HTR-8/SVneo (cell line): ENCODE data around the gene PIK3R4.

ENCODE experiments used
- DNase-seq: peaks from one replicate; pipeline ENCODE4 v3.0.0; 2011; ENCODE audit warnings: low spot score, mixed read lengths; ENCODE audit not compliant: insufficient read length
- FAIRE-seq: peaks from 2 replicates; lab custom pipeline; 2011; peaks lifted over from hg19 to GRCh38; lab: Jason Lieb, UNC

PIK3R4 gene

GRCh38 chr3:130746246-130747039 is at the start of gene PIK3R4:
Gene PIK3R4, minus strand, starts transcription at chr3:130746829. Its CDS starts 1,611 bp downstream, at chr3:130745218.
- peak; percentile 77 for FAIRE-seq
- peak; percentile 95 for DNase-seq

DNA sequence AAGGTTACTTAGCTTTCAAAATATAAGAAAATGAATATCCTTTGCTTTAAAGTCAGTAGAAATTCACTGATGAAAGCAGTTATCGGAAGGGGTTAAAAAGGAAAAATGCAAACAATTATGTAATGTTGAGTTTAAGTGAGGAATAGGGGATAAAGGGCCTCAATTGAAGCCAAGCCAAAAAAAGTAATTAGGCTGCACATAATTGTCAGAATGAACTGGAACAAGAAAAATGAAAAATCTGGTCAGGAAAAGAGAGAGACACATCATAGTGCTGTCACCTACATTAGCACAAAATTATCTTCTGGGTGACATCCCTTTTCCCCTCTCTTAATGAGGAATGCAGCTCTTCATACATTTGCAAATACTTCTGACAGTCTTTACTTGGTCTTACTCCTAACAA is 48.8 kb upstream of the PIK3R4 start:
- no peak for DNase-seq
- FAIRE-seq = no peak

GRCh38 chr3:130792246-130792645 is 45.6 kb upstream of the PIK3R4 start:
- no peak for DNase-seq
- no peak for FAIRE-seq

DNA sequence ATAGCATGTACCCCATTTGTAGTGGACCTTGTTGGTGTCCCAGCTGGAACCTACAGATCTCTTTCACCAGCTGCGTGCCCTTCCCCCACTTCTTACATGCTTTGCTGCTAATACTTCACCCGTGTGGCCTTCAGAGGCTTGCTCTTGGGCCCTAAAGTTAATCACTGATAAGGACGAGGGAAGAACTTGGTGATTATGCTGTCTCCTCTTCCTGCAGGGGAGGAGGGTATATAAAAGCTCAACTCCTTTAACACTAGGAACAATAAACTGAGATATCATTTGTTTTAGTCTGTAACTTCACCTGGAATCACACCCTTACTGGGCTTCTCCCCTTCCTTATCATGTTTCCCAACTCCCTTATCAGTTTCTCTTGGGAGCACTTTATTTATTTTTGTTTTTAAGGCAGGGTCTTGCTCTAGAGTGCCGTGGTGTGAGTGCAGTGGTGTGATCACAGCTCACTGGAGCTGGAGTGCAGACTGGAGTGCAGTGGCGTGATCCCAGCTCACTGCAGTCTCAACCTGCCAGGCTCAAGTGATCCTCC is 43.2 kb upstream of the PIK3R4 start:
- DNase-seq (no peak), FAIRE-seq (no peak)

DNA sequence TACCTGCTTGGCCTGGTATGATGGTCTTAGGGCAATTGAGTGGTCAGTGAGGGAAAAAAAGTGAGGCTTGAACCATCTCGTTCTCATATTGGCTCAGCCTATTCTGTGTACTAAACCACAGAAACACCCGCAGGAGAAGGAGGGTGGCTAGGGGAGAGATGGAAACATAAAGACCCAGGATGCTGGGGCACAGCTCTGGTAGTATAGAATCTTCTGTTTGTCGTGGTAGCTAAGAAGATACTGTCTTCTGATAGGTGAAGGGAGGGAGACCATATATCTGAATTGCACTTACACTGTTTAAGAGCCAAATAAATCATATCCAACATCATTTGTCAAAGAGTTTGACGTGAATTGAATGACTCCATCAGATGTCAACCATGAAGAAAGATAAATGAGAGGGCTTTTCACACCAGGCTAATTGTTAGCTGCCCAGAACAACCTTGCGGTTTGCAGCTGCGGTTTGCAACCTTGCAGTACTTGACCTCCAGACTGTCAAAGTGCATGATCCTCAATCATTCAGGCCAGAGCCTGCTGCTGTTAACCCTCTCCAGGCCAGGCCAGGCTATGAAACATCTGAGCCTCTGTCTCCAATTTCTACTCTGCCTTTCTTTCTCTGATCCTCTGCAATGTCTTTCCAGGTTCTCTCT is 40.9 kb upstream of the PIK3R4 start:
- no peak for FAIRE-seq
- no peak for DNase-seq

DNA sequence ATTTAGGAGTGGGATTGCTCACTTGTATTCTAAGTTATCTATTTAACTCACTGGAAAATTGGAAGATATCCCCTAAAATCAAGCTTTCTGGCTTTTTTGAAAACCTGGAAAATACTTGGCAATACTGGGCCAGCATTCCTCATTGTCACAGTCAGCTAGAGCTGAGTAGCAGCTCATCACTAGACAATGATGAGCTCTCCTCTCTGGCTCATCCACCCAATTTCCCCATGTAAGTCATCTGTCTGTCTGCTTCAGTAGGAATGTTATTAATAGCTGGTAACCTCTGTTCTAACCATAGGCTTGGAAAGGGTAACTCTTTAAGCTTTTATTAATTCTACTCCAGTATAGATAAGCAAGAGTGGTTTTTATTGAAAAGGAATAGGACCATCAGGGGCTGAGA is 39.7 kb upstream of the PIK3R4 start:
- DNase-seq (no peak), FAIRE-seq (no peak)

GRCh38 chr3:130783629-130784028 is 37.0 kb upstream of the PIK3R4 start:
- no peak for FAIRE-seq
- DNase-seq = no peak

- no peak for FAIRE-seq
- no peak for DNase-seq
Measured at GRCh38 chr3:130779486-130779885, 32.9 kb upstream of the PIK3R4 start.

DNA sequence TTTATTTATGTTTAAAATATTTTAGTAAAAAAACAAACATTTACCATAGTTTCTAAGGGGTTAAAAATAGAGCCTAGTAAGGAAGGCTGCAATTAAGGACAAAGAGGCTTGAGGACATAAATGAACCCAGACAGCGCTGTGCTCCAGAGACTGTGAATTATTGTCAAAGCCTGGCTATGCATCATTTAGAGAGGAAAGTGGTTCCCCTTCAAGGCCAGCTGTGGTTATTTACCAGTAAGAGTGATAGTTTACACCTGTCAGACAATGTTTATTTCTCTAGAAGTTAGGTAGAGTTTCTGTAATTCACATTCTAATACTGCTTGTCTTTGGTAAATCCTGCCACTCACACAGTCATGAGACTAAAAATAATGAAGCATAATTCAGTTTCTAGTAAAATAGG is 32.4 kb upstream of the PIK3R4 start:
- DNase-seq = no peak
- FAIRE-seq = no peak

DNA sequence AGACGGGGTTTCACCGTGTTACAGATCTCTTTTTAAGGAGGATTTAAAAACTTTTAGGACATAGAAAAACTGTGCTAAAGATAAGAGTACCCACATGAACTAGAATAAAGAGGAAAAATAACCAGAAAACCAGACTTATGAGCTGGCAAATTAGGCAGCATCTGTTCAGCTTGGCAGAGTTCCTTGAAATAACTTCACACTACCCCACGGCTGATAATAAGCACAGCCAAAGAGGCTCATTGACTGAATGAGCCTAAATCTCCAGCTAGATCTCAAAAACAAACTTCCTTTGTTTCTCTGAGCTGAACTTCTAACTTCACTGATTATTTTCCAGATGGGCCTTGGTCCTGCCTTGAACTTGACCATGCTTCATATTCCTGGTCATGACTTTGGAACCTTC is 26.7 kb upstream of the PIK3R4 start:
- no peak for DNase-seq
- FAIRE-seq = no peak

DNA sequence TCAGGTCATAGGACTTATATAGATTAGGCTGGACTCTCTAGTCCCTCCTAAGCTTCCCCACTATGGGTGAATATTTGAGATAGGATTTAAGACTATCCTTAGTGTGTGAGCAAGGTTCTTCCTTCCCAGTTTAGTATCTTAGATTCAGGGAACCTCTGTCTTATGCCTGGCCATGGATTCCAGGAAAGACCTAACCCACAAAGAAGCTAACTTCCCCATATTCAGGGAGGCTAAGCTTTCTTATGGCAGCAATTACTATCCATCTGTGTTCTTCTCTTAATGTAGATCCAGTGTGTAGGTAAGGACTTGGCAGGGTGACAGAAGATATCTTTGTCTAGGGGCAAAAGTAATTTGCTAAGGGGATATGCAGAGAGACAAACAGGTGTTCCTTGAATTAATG is 25.5 kb upstream of the PIK3R4 start:
- DNase-seq (no peak), FAIRE-seq (no peak)

DNA sequence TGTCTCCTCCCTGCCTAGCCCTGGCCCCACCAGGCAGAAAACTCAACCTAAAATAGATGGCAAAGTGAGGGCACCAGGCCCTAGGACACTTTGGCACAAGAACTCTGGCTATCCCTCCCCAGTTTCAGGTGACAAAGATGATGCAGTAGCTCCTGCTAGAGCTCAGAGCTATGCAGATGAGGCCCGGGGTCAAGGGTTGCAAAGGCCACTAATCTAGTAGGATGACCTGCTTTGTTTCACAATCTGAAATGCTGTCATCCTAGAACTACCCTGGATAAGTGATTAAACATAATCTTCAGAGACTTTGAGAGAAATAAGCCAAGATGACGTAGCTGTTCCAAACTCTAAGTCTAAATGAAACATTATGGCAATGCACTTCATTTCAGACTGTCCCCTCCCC is 24.0 kb upstream of the PIK3R4 start:
- FAIRE-seq (no peak), DNase-seq (no peak)

DNA sequence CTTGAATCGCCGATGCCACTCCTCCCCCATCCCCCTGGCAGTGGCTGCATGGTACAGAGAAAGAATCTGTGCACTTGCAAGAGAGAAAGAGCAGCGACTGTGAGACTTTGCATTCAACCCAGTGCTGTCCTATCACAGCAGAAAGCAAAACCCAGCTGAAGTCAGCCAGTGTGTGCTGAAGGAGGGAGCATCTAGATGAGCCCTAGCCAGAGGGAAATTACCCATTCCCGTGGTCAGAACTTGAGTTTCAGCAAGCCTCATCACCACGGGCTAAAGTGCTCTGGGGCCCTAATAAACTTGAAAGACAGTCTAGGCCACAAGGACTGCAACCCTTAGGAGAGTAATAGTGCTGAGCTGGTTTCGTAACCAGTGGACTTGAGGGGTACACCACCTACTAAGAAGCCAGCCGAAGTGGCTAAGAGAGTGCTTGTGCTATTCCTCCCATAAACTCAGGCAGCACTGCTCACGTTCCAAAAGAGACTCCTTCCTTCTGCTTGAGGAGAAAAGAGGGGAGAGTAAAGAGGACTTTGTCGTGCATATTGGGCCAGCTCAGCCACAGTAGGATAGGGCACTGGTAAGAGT is 15.2 kb upstream of the PIK3R4 start:
- DNase-seq (no peak), FAIRE-seq (no peak)

GRCh38 chr3:130760922-130761321 is 14.3 kb upstream of the PIK3R4 start:
- no peak for FAIRE-seq
- no peak for DNase-seq

GRCh38 chr3:130759692-130760338 is 13.2 kb upstream of the PIK3R4 start:
- no peak for FAIRE-seq
- DNase-seq = peak; percentile 39

GRCh38 chr3:130758624-130759369 is 12.2 kb upstream of the PIK3R4 start:
- FAIRE-seq (no peak), DNase-seq (no peak)

DNA sequence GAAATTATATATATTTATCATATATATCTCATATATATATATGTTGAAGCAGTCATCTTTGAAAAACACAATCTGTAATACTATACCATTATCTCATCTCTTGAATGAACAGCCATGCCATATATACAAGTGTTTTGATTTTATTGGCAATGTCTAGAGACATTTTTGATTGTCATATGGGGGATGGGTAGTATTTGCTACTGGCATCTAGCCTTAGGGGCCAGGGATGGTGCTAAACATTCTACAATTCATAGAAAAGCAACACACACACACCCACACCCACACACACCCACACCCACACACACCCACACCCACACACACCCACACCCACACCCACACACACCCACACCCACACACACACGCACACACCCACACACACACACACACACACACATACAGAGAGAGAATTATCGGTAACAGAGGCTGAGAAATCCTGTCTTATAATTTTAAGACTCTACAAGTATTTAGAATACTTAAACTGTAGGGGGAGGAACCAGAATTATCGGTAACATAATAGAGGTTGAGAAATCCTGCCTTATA is 11.1 kb upstream of the PIK3R4 start:
- DNase-seq (no peak), FAIRE-seq (no peak)

DNA sequence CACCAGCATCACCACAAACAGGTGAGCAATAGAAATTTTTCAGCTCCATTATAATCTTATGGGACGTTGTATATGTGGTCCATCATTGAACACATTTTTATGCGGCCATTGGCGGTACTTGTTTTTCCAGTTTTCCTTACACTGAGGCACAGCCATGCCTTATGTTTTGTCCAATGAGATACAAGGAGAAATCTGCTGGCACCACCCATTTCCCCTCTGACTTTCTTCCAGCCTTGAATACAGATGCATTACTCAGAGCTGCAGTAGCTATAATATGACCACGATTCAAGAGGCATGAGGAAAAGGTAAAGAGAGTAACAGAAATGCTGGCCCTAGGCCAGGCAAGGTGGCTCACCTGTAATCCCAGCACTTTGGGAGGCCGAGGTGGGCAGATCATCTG is 9.0 kb upstream of the PIK3R4 start:
- FAIRE-seq = no peak
- DNase-seq = no peak

DNA sequence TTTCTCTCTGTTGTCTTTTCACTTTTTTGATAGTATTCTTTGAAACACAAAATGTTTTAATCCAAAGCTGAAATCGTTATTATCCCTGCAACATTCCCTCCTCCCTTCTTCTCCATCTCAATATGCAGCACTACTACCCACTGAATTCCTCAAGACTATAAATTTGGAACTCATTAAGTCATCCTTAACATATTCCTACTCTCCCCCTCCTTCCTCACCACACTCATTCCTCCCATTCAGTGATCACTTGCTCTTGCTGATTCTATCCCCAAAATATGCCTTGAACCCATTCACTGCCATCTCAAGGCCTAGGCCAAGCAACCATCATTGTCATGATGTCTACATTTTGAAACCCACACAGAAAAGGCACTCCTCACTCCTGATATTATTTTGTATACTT is 2.4 kb upstream of the PIK3R4 start:
- no peak for FAIRE-seq
- DNase-seq = no peak

DNA sequence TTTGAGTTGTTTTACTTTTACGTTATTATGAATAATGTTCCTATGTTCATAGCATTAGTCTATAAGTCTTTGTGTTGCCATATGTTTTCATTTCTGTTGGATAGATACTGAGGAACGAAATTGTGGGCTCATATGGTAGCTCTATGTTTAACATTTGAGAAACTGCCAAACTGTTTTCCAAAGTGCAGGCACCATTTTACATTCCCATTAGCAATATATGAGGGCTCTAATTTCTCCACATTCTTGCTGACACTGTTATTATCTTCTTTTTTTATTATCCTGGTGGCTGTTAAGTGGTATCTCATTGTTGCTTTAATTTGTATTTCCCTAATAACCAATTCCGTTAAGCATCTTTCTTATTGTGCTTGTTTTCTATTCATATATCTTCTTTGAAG is 1.8 kb upstream of the PIK3R4 start:
- no peak for DNase-seq
- FAIRE-seq = no peak
